MM.1S (cell line): Measurements from ENCODE around the gene PEAK1.

Source experiments
- DNase-seq: peaks from one replicate; pipeline ENCODE4 v3.0.0-alpha.2; 2015
- H2AFZ ChIP-seq: fragments of 300-600 bp; sonication (generic); 2 replicates; pipeline ENCODE4 v1.6.0; 2016; ENCODE audit warnings: antibody characterized with exemption, low read length
- H3F3A ChIP-seq: fragments of 300-600 bp; sonication (generic); 2 replicates; pipeline ENCODE4 v1.6.1; 2016; ENCODE audit warnings: mild to moderate bottlenecking, antibody characterized with exemption, low read length, moderate library complexity, mixed read lengths; ENCODE audit not compliant: insufficient read depth
- H3K27ac ChIP-seq: fragments of 300-600 bp; sonication (generic); 2 replicates; pipeline ENCODE4 v1.5.1; 2016; ENCODE audit warnings: mild to moderate bottlenecking, low read length
- H3K27me3 ChIP-seq: fragments of 300-600 bp; sonication (generic); replicated peaks from 2 replicates; pipeline ENCODE4 v1.6.0; 2016; ENCODE audit warnings: low read length; ENCODE audit not compliant: insufficient read depth
- H3K36me3 ChIP-seq: fragments of 300-600 bp; sonication (generic); replicated peaks from 2 replicates; pipeline ENCODE4 v1.6.1; 2016; ENCODE audit warnings: mild to moderate bottlenecking, low read length, mixed read lengths; ENCODE audit not compliant: insufficient read depth
- H3K4me1 ChIP-seq: fragments of 300-600 bp; sonication (generic); 2 replicates; pipeline ENCODE4 v1.6.1; 2016; ENCODE audit warnings: low read length, mixed read lengths
- H3K4me2 ChIP-seq: fragments of 300-600 bp; sonication (generic); 2 replicates; pipeline ENCODE4 v1.6.0; 2016; ENCODE audit warnings: low read depth, low read length
- H3K4me3 ChIP-seq: fragments of 300-600 bp; sonication (generic); 2 replicates; pipeline ENCODE4 v1.5.1; 2016; ENCODE audit warnings: low read length, mixed read lengths
- H3K79me2 ChIP-seq: fragments of 300-600 bp; sonication (generic); 2 replicates; pipeline ENCODE4 v1.6.1; 2016; ENCODE audit warnings: mixed run types, low read length, mixed read lengths
- H3K9ac ChIP-seq: fragments of 300-600 bp; sonication (generic); 2 replicates; pipeline ENCODE4 v1.6.1; 2016; ENCODE audit warnings: low read length, mixed read lengths
- H3K9me2 ChIP-seq: fragments of 300-600 bp; sonication (generic); replicated peaks from 2 replicates; pipeline ENCODE4 v1.6.1; 2016; ENCODE audit warnings: mild to moderate bottlenecking, low read length, mixed read lengths; ENCODE audit not compliant: insufficient read depth
- H3K9me3 ChIP-seq: fragments of 300-600 bp; sonication (generic); replicated peaks from 2 replicates; pipeline ENCODE4 v1.6.1; 2016; ENCODE audit warnings: mild to moderate bottlenecking, low read length, mixed read lengths; ENCODE audit not compliant: insufficient read depth
- H4K20me1 ChIP-seq: fragments of 300-600 bp; sonication (generic); 2 replicates; pipeline ENCODE4 v1.6.1; 2016; ENCODE audit warnings: mild to moderate bottlenecking, low read length, moderate library complexity, mixed read lengths; ENCODE audit not compliant: insufficient read depth
- EZH2 ChIP-seq: fragments of 300-600 bp; sonication (generic); optimal IDR thresholded peaks from 2 replicates; pipeline ENCODE3; 2017; ENCODE audit warnings: low read depth, mild to moderate bottlenecking, antibody characterized with exemption, low read length, mixed read lengths
- EZH2phosphoT487 ChIP-seq: fragments of 300-600 bp; sonication (generic); IDR thresholded peaks from 2 replicates; pipeline ENCODE4 v1.6.1; 2018; ENCODE audit warnings: antibody characterized with exemption, low read length
- TF ChIP-seq, protein P1 (sequence below): fragments of 300-600 bp; sonication (generic); IDR thresholded peaks from 2 replicates; pipeline ENCODE4 v1.5.1; 2016; ENCODE audit warnings: antibody characterized with exemption, low read length, mixed read lengths

PEAK1 gene

DNA sequence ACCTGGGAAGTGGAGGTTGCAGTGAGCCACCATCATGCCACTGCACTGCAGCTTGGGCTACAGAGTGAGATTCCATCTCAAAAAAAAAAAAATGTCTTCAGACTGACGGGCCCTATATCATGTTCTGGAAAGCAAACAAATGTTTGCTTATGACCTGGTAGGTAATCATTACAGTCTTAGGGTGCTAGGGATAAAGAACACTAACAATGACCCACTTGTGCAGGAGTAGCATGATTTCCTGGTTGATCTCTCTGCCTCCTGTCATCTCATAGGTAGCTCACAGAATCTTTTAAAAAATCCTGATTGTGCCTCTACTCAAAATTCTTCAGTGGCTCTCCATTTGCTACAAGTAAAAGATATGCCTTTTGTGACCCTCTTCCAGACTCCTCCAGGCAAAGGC is 274.5 kb downstream of the PEAK1 start:
- Histone ChIP-seq H2AFZ (no peak overlapping the region), H3K4me3 (no peak overlapping the region), H3K4me1 (no peaks in the 10 kb centered on the region), H3K36me3 (no peaks in the 10 kb centered on the region), H3F3A (no peaks in the 10 kb centered on the region), H3K4me2 (no peak overlapping the region), H4K20me1 (no peaks in the 10 kb centered on the region), H3K79me2 (no peaks in the 10 kb centered on the region), H3K27me3 (no peaks in the 10 kb centered on the region), H3K9me2 (no peaks in the 10 kb centered on the region), H3K9ac (no peak overlapping the region), H3K9me3 (no peaks in the 10 kb centered on the region), H3K27ac (no peak overlapping the region)
- TF ChIP-seq EZH2phosphoT487 = no peak
- no peak for DNase-seq

DNA sequence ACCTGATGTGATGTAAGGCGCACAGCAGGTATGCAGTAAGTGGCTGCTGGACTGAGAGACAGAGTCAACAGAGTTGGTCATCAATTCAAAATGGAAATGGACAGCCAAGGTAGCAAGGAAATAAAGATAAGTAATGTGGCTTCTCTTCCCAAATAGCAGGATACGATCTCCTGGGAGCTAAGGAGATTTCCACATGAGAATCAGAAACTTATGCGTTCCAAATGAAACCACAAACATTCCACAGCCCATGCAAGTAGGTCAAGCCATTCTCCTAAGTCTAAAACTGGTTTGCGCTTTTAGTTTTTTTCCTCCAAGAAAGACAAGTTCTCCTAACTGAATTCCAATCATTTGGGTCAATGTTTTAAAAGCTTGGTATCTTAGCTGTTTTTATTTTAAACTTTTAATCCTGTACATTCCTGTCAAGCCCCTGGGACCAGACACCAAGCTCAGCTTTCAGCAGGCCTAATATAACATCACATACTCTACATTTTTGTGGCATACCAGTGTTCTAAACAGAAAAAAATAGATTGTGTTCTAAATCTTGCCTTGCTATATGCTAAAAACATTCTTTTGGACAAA is 275.3 kb downstream of the PEAK1 start:
- H3K79me2 ChIP-seq = no peaks in the 10 kb centered on the region
- no peak overlapping the region for H3K4me3 ChIP-seq
- no peaks in the 10 kb centered on the region for H4K20me1 ChIP-seq
- H3F3A ChIP-seq = no peaks in the 10 kb centered on the region
- DNase-seq = no peak
- H3K9me2 ChIP-seq = no peaks in the 10 kb centered on the region
- TF ChIP-seq EZH2 = no peak
- TF ChIP-seq, protein P1, sequence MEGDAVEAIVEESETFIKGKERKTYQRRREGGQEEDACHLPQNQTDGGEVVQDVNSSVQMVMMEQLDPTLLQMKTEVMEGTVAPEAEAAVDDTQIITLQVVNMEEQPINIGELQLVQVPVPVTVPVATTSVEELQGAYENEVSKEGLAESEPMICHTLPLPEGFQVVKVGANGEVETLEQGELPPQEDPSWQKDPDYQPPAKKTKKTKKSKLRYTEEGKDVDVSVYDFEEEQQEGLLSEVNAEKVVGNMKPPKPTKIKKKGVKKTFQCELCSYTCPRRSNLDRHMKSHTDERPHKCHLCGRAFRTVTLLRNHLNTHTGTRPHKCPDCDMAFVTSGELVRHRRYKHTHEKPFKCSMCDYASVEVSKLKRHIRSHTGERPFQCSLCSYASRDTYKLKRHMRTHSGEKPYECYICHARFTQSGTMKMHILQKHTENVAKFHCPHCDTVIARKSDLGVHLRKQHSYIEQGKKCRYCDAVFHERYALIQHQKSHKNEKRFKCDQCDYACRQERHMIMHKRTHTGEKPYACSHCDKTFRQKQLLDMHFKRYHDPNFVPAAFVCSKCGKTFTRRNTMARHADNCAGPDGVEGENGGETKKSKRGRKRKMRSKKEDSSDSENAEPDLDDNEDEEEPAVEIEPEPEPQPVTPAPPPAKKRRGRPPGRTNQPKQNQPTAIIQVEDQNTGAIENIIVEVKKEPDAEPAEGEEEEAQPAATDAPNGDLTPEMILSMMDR = no peak
- no peak for TF ChIP-seq EZH2phosphoT487
- no peak overlapping the region for H2AFZ ChIP-seq
- H3K4me2 ChIP-seq = no peak overlapping the region
- H3K9me3 ChIP-seq = no peaks in the 10 kb centered on the region
- no peak overlapping the region for H3K9ac ChIP-seq
- no peak overlapping the region for H3K27ac ChIP-seq
- H3K36me3 ChIP-seq = no peaks in the 10 kb centered on the region
- no peaks in the 10 kb centered on the region for H3K27me3 ChIP-seq
- H3K4me1 ChIP-seq = no peaks in the 10 kb centered on the region

DNA sequence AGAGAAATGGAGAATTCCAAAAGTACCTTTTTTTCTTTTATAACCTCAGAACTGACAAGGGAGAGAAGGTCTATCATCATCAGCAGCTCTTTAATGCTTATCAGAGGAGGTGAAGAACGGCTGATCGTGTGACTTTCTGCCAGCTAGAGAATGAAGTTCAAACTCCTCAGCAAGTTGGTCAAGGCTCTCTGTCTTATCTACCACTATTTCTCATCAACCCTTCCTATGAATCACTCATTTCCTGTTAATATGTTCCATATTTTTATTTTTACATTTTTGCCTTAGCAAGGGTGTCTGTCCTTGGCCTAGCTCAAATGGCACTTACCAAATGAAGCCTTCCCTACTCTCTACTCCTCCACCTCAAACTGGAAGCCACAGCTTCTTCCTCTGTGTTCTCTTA is 275.9 kb downstream of the PEAK1 start:
- no peak overlapping the region for H2AFZ ChIP-seq
- no peak overlapping the region for H3K27ac ChIP-seq
- DNase-seq = no peak
- no peaks in the 10 kb centered on the region for H3K79me2 ChIP-seq
- H3K9ac ChIP-seq = no peak overlapping the region
- H3F3A ChIP-seq = no peaks in the 10 kb centered on the region
- TF ChIP-seq, protein P1 = no peak
- TF ChIP-seq EZH2phosphoT487 (no peak), EZH2 (no peak)
- no peaks in the 10 kb centered on the region for H4K20me1 ChIP-seq
- no peaks in the 10 kb centered on the region for H3K4me1 ChIP-seq
- no peaks in the 10 kb centered on the region for H3K27me3 ChIP-seq
- no peaks in the 10 kb centered on the region for H3K9me3 ChIP-seq
- H3K4me3 ChIP-seq = no peak overlapping the region
- no peaks in the 10 kb centered on the region for H3K9me2 ChIP-seq
- no peak overlapping the region for H3K4me2 ChIP-seq
- no peaks in the 10 kb centered on the region for H3K36me3 ChIP-seq

DNA sequence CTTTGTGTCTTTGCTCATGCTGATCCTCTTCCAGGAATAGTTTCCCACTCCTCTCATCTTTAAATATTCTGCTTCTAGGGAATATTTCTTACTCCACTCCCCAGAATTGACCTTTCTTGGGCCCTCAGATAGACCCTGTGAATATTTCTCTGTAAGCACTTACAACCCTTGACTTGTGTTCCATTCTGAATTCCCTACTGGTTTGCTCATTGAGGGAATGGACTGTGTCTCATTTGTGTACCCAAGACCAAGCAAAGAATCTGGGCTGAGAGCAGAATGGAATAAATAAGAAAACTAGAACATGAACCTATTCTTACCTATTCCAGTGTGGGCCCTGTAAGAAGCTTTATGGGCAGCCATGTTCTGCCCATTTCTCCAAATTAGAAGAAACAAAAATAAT is 276.3 kb downstream of the PEAK1 start:
- no peak overlapping the region for H3K27ac ChIP-seq
- H3K4me3 ChIP-seq = no peak overlapping the region
- TF ChIP-seq EZH2phosphoT487 = no peak
- TF ChIP-seq, protein P1 = no peak
- TF ChIP-seq EZH2 = no peak
- H2AFZ ChIP-seq = no peak overlapping the region
- DNase-seq = no peak
- H3F3A ChIP-seq = no peaks in the 10 kb centered on the region
- H3K27me3 ChIP-seq = no peaks in the 10 kb centered on the region
- H3K9me2 ChIP-seq = no peaks in the 10 kb centered on the region
- no peaks in the 10 kb centered on the region for H3K4me1 ChIP-seq
- no peak overlapping the region for H3K9ac ChIP-seq
- H3K79me2 ChIP-seq = no peaks in the 10 kb centered on the region
- H4K20me1 ChIP-seq = no peaks in the 10 kb centered on the region
- no peaks in the 10 kb centered on the region for H3K36me3 ChIP-seq
- H3K9me3 ChIP-seq = no peaks in the 10 kb centered on the region
- H3K4me2 ChIP-seq = no peak overlapping the region
